Vagina (tissue), 2 donors: ENCODE results near the gene SLC26A6. TPM values are rescaled to one million over a fixed set of nuclear protein-coding genes. Genes with fewer than 3 reads are reported as not detected.
A peak's percentile ranks its signal among the peaks of the same experiment; 100 is the strongest.

Source experiments
- DNase-seq, 2 donors: peaks; one replicate each; pipeline ENCODE4 v3.0.0-alpha.2; 2017; ENCODE audit errors: extremely low spot score in 2 of 2
- H3K27ac ChIP-seq: fragments of 200-600 bp; sonication (generic); one replicate; pipeline ENCODE4 v1.5.1; 2019
- H3K27me3 ChIP-seq: fragments of 200-600 bp; sonication (generic); one replicate; pipeline ENCODE4 v1.5.1; 2019
- H3K36me3 ChIP-seq, 2 donors: fragments of 200-600 bp; sonication (generic); one replicate each; pipeline ENCODE4 v1.5.1; 2017 to 2019
- H3K4me1 ChIP-seq: fragments of 200-600 bp; sonication (generic); one replicate; pipeline ENCODE4 v1.5.1; 2019
- H3K4me3 ChIP-seq, 2 donors: fragments of 200-600 bp; sonication (generic); 1 replicate in 1 of 2; 2 replicates in 1 of 2; pipeline ENCODE4 v1.5.1; 2016 to 2019
- H3K9me3 ChIP-seq: fragments of 200-600 bp; sonication (generic); one replicate; pipeline ENCODE4 v1.5.1; 2019
- POLR2A ChIP-seq, 2 donors: fragments of 450-650 bp; IDR thresholded peaks; one replicate each; pipeline ENCODE4 v1.6.1; 2017; ENCODE audit warnings: antibody characterized with exemption in 2 of 2, mild to moderate bottlenecking in 2 of 2, moderate library complexity in 2 of 2
- POLR2AphosphoS5 ChIP-seq, 2 donors: sonication (generic); formaldehyde crosslinking; IDR thresholded peaks; one replicate each; pipeline ENCODE4 v1.9.0; 2017; ENCODE audit warnings: antibody characterized with exemption in 2 of 2, mild to moderate bottlenecking in 2 of 2, low read depth in 1 of 2; ENCODE audit not compliant: insufficient read depth in 1 of 2
- intact Hi-C: fragments of 100-400 bp; cut with DNase I; formaldehyde crosslinking; loops from one replicate; pipeline ENCODE4 v1.15.1; 2023
- total RNA-seq: library from RNA; depleted of rRNA; stranded (reverse); fragments of >200 nt; gene quantifications from one replicate; pipeline ENCODE4 v1.2.3, GENCODE V29; 2016
- TF ChIP-seq, protein P1 (sequence below), 3 experiments: fragments of 450-650 bp in 2 of 3; fragments of 200-600 bp in 1 of 3; sonication (generic) in 1 of 3; IDR thresholded peaks; one replicate each; pipeline ENCODE4 v1.5.1; 2017 to 2019; ENCODE audit warnings: antibody characterized with exemption in 3 of 3, mild to moderate bottlenecking in 2 of 3, moderate library complexity in 2 of 3

Gene SLC26A6
- total RNA-seq, 1 donor from 2014 or later: 35.1 TPM

DNA sequence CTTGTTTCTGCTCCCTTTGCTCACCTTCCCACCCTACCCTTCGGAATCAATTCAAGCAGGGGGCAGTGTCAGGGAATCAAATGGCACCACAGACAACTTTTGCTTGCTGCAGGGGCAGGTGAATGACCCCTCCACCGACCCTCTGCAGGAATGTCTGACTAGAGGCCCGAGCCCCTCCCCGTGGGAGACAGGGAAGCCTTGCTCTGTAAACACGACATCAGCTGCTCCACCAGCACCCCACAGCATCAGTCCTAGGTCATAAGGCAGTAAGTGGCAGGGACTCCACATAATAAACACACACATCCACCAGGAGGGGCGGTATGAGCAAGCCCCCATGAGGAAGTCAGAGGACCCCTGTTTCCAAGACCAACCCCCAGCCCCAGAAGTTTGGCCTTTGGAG lies 2.0 kb upstream of the SLC26A6 start:
- Histone ChIP-seq H3K36me3 (peaks cover 0 to 8% of the 10 kb centered on the region in 2 donors), H3K27me3 (no peaks in the 10 kb centered on the region), H3K9me3 (no peaks in the 10 kb centered on the region), H3K27ac (no peak overlapping the region), H3K4me1 (peaks cover 30% of the 10 kb centered on the region), H3K4me3 (no peak overlapping the region)
- TF ChIP-seq POLR2A (IDR thresholded peaks at IDR 0.05) (no peak), POLR2AphosphoS5 (IDR thresholded peaks at IDR 0.05; ENCODE audit: insufficient read depth in 1 of 2, low read depth in 1 of 2) (no peak)
- TF ChIP-seq, protein P1, sequence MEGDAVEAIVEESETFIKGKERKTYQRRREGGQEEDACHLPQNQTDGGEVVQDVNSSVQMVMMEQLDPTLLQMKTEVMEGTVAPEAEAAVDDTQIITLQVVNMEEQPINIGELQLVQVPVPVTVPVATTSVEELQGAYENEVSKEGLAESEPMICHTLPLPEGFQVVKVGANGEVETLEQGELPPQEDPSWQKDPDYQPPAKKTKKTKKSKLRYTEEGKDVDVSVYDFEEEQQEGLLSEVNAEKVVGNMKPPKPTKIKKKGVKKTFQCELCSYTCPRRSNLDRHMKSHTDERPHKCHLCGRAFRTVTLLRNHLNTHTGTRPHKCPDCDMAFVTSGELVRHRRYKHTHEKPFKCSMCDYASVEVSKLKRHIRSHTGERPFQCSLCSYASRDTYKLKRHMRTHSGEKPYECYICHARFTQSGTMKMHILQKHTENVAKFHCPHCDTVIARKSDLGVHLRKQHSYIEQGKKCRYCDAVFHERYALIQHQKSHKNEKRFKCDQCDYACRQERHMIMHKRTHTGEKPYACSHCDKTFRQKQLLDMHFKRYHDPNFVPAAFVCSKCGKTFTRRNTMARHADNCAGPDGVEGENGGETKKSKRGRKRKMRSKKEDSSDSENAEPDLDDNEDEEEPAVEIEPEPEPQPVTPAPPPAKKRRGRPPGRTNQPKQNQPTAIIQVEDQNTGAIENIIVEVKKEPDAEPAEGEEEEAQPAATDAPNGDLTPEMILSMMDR (IDR thresholded peaks at IDR 0.05): no peak
- DNase-seq: no peak
- intact Hi-C loops: no loop called here

DNA sequence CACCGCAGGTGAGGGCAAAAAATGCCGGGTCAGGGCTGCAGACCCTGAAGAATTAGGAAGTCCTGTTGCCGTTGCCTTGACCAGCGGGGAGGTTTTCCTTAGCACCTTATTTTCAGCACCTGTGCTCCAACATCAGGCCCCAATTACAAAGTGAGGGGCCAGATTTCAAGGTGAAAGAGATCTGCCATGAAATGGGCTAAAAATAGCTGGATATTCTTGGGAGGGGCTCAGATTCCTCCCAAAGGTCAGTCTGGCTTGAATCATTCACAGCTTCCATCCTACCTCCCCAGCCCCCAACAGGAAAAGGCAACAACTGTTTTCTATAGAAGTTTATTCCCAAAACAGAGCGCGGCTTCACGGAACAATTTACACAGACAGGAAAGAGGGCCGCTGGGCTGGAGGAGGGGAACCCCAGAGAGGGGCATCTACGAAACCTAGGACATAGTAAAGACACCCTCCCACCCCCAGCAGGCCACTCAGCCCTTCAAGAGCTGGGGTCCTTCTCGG lies 941 bp upstream of the SLC26A6 start:
- DNase-seq: no peak
- Histone ChIP-seq H3K36me3 (peaks cover 0 to 13% of the 10 kb centered on the region in 2 donors), H3K27me3 (no peaks in the 10 kb centered on the region), H3K9me3 (no peaks in the 10 kb centered on the region), H3K4me3 (peak overlapping the region; percentile 76 to 96), H3K27ac (peak overlapping the region; percentile 77), H3K4me1 (peaks cover 30% of the 10 kb centered on the region)
- intact Hi-C loops: no loop called here
- TF ChIP-seq POLR2A (IDR thresholded peaks at IDR 0.05) (no peak), POLR2AphosphoS5 (IDR thresholded peaks at IDR 0.05; ENCODE audit: insufficient read depth in 1 of 2, low read depth in 1 of 2) (no peak)

DNA sequence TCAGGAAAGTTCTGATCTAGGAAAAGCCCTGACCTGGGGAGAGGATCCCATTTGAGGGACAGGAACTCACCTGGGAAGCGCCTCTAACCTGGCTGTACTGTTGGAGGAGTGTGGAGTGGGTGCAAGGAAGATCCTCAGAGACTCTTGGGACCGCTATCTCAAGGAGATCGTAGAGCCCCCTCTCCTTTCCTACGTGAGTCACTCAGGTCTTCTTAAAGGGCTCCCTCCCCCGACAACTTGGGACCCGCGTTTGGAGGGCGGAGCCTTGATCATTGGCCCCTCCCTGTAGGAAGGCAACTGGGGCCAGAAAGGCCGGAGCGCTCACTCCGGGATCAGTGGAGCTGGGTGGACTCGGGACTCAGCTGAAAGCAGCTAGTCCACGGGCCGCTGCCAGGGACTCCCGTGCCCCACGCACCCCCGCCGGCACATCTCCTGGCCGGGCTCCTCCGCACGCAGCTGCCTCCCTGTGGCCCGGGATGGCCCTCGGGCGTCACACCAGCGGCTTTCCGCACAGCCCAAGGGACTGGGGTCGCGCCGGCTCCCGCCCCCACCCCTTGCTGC lies 520 bp downstream of the SLC26A6 start:
- Histone ChIP-seq H3K9me3 (no peaks in the 10 kb centered on the region), H3K4me3 (peak overlapping the region; percentile 76 to 96), H3K27ac (peak overlapping the region; percentile 77), H3K27me3 (no peaks in the 10 kb centered on the region), H3K4me1 (peaks cover 30% of the 10 kb centered on the region), H3K36me3 (peaks cover 0 to 25% of the 10 kb centered on the region in 2 donors)
- no peak for DNase-seq
- TF ChIP-seq POLR2AphosphoS5 (IDR thresholded peaks at IDR 0.05; ENCODE audit: insufficient read depth in 1 of 2, low read depth in 1 of 2): no peak
- TF ChIP-seq, protein P1 (IDR thresholded peaks at IDR 0.05): peak in 1 of 3 experiments; percentile 3
- intact Hi-C loops: no loop called here

DNA sequence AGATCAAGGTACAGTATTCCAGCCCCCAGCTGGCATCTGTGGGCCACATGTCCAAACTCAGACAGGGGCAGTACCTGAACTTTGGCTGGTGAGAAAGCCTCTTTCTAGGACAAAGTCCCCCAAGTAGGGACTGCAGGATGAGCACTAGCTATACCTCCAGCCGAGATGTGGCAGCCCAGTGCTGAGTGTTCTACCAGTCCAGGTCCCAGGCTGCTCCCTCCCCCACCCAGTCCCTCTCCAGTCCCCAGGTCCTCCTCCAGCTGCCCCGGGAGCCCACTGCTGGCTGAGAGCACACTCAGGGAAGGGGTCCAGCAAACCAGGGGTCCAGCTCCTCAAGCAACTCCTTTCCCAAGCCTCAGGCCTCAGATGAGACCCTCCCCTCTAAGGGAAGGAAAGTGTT lies 1.5 kb downstream of the SLC26A6 start:
- Histone ChIP-seq H3K36me3 (peaks cover 0 to 25% of the 10 kb centered on the region in 2 donors), H3K4me1 (peaks cover 30% of the 10 kb centered on the region), H3K9me3 (no peaks in the 10 kb centered on the region), H3K4me3 (peak overlapping the region in 1 of 2 donors; percentile 76), H3K27ac (no peak overlapping the region), H3K27me3 (no peaks in the 10 kb centered on the region)
- no peak for DNase-seq
- TF ChIP-seq, protein P1 (IDR thresholded peaks at IDR 0.05): no peak
- TF ChIP-seq POLR2A (IDR thresholded peaks at IDR 0.05) (no peak), POLR2AphosphoS5 (IDR thresholded peaks at IDR 0.05; ENCODE audit: insufficient read depth in 1 of 2, low read depth in 1 of 2) (no peak)
- intact Hi-C loops: no loop called here

DNA sequence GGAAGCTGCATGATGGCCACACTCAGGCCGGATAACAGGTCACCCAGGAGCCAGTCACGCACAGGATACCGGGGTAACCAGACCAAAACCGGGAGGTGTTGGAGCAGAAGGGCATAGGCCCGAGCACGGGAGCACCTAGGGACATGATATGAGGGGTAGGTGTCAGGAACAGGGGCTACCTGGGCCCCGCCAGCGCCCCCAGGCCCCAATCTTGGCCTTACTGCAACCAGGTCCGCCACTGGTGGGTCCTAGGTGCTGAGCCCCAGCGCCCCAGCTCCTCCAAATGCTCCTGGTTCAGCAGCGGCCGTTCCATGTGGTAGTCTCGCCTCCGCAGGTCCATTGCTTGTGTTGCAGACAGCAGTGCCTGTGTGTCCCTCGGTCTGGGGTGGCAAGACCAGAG lies 2.0 kb downstream of the SLC26A6 start:
- peaks cover 30% of the 10 kb centered on the region for H3K4me1 ChIP-seq
- H3K27ac ChIP-seq: no peak overlapping the region
- H3K27me3 ChIP-seq: no peaks in the 10 kb centered on the region
- TF ChIP-seq POLR2A (IDR thresholded peaks at IDR 0.05) (no peak), POLR2AphosphoS5 (IDR thresholded peaks at IDR 0.05; ENCODE audit: insufficient read depth in 1 of 2, low read depth in 1 of 2) (no peak)
- TF ChIP-seq, protein P1 (IDR thresholded peaks at IDR 0.05): no peak
- no peak for DNase-seq
- H3K36me3 ChIP-seq: peaks cover 0 to 25% of the 10 kb centered on the region in 2 donors
- intact Hi-C loops: no loop called here
- no peak overlapping the region for H3K4me3 ChIP-seq
- H3K9me3 ChIP-seq: no peaks in the 10 kb centered on the region
